ENCODE results near the gene HS3ST4.

- TF ChIP-seq CTCF (IDR thresholded peaks at IDR 0.05) = no peak
- TF ChIP-seq EP300 (IDR thresholded peaks at IDR 0.05) = no peak
- no peak for TF ChIP-seq POLR2A (IDR thresholded peaks at IDR 0.05)
These were observed 38.6 kb downstream of the HS3ST4 start for GRCh38 chr16:25730396-25730795.

Measured in tibial nerve (tissue), 4 donors.